SK-N-SH (cell line): ENCODE results near the gene SPOP. TPM values are rescaled to one million over a fixed set of nuclear protein-coding genes. Genes with fewer than 3 reads are reported as not detected.

Source experiments
- CTCF ChIA-PET: fragments of 300-600, 350-600 bp; formaldehyde crosslinking; extraction: SDS; loops from one replicate; lab custom pipeline; 2021; lab: Yijun Ruan, JAX
- POLR2A ChIA-PET: fragments of 350-600 bp; sonication (Branson Sonifier 250); formaldehyde crosslinking; extraction: SDS; loops from one replicate; lab custom pipeline; 2020; ENCODE audit warnings: antibody characterized with exemption, inconsistent platforms; lab: Yijun Ruan, JAX
- DNase-seq: peaks from one replicate; pipeline ENCODE4 v3.0.0; 2012
- H2AFZ ChIP-seq: fragments of 200-600 bp; sonication (generic); 2 replicates; pipeline ENCODE4 v1.8.1; 2016; ENCODE audit warnings: antibody characterized with exemption, mild to moderate bottlenecking, low read depth
- H3F3A ChIP-seq: fragments of 200-600 bp; sonication (generic); replicated peaks from 2 replicates; pipeline ENCODE3; 2016; ENCODE audit warnings: antibody characterized with exemption, mild to moderate bottlenecking; ENCODE audit not compliant: insufficient read depth
- H3K27ac ChIP-seq, 2 experiments: fragments of 200-500 bp in 1 of 2; fragments of 200-600 bp in 1 of 2; sonication (Bioruptor generic) in 1 of 2; sonication (generic), shearing (Covaris generic) in 1 of 2; 2 replicates each; pipeline versions ENCODE4 v1.5.1 to v1.6.1; 2014 to 2016; ENCODE audit warnings: low read depth in 2 of 2, inconsistent platforms in 1 of 2, low read length in 1 of 2, mild to moderate bottlenecking in 1 of 2, mixed read lengths in 1 of 2
- H3K27me3 ChIP-seq: fragments of 200-600 bp; sonication (generic), shearing (Covaris generic); 2 replicates; pipeline ENCODE4 v1.6.1; 2016; ENCODE audit warnings: mixed run types; ENCODE audit not compliant: insufficient read depth
- H3K36me3 ChIP-seq, 2 experiments: fragments of 200-500 bp in 1 of 2; fragments of 200-600 bp in 1 of 2; sonication (Bioruptor generic) in 1 of 2; sonication (generic) in 1 of 2; replicated peaks in 1 of 2; 2 replicates each; pipeline versions ENCODE3 to v1.5.1; 2014 to 2016; ENCODE audit warnings: low read length in 1 of 2, mild to moderate bottlenecking in 1 of 2; ENCODE audit not compliant: insufficient read depth in 2 of 2, control insufficient read depth in 1 of 2
- H3K4me1 ChIP-seq, 2 experiments: fragments of 200-500 bp in 1 of 2; fragments of 200-600 bp in 1 of 2; sonication (Bioruptor generic) in 1 of 2; sonication (generic), shearing (Covaris generic) in 1 of 2; 2 replicates each; pipeline versions ENCODE4 v1.5.1 to v1.6.1; 2014 to 2016; ENCODE audit warnings: low read depth in 1 of 2, low read length in 1 of 2, mixed run types in 1 of 2; ENCODE audit not compliant: insufficient read depth in 2 of 2, control insufficient read depth in 1 of 2
- H3K4me2 ChIP-seq: fragments of 200-600 bp; sonication (generic), shearing (Covaris generic); 2 replicates; pipeline ENCODE4 v1.6.1; 2017; ENCODE audit warnings: mixed run types
- H3K4me3 ChIP-seq, 2 experiments: fragments of 200-500 bp in 1 of 2; fragments of 200-600 bp in 1 of 2; sonication (Bioruptor generic) in 1 of 2; sonication (generic), shearing (Covaris generic) in 1 of 2; 2 replicates each; pipeline versions ENCODE4 v1.5.1 to v1.8.1; 2014 to 2016; ENCODE audit warnings: low read depth in 2 of 2, inconsistent platforms in 1 of 2, low read length in 1 of 2, mild to moderate bottlenecking in 1 of 2, mixed read lengths in 1 of 2, moderate library complexity in 1 of 2
- H3K79me2 ChIP-seq: fragments of 200-600 bp; sonication (generic); 2 replicates; pipeline ENCODE4 v1.8.1; 2017; ENCODE audit warnings: mild to moderate bottlenecking; ENCODE audit not compliant: insufficient read depth
- H3K9ac ChIP-seq: fragments of 200-600 bp; sonication (generic); 2 replicates; pipeline ENCODE4 v1.6.1; 2017; ENCODE audit warnings: mixed run types
- H3K9me2 ChIP-seq: fragments of 200-600 bp; sonication (generic); 2 replicates; pipeline ENCODE4 v1.6.1; 2017; ENCODE audit warnings: mixed run types
- H3K9me3 ChIP-seq: fragments of 200-600 bp; sonication (generic); 2 replicates; pipeline ENCODE4 v1.6.1; 2017; ENCODE audit warnings: mixed run types, mild to moderate bottlenecking, moderate library complexity
- H4K20me1 ChIP-seq: fragments of 200-600 bp; sonication (generic); 2 replicates; pipeline ENCODE4 v1.6.1; 2017; ENCODE audit warnings: mild to moderate bottlenecking, mixed run types; ENCODE audit not compliant: insufficient read depth
- CHD2 ChIP-seq: fragments of 150-350 bp; IDR thresholded peaks from 2 replicates; pipeline ENCODE4 v1.6.1; 2018; ENCODE audit warnings: low read length; ENCODE audit not compliant: partially characterized antibody
- FOXJ3 ChIP-seq: sonication (generic); formaldehyde crosslinking; IDR thresholded peaks from 2 replicates; pipeline ENCODE4 v1.5.1; 2020; ENCODE audit warnings: mild to moderate bottlenecking, missing genetic modification reagents
- FOXM1 ChIP-seq: IDR thresholded peaks from 2 replicates; pipeline ENCODE4 v1.4.0; 2012; ENCODE audit warnings: low read depth, mild to moderate bottlenecking
- JUND ChIP-seq: IDR thresholded peaks from 2 replicates; pipeline ENCODE4 v1.4.0; 2012
- MEF2A ChIP-seq: IDR thresholded peaks from 2 replicates; pipeline ENCODE4 v1.4.0; 2012; ENCODE audit warnings: low read depth, borderline replicate concordance
- NRF1 ChIP-seq: IDR thresholded peaks from 2 replicates; pipeline ENCODE4 v1.6.1; 2012; ENCODE audit warnings: low read depth, mild to moderate bottlenecking, low read length
- SIN3A ChIP-seq: IDR thresholded peaks from 2 replicates; pipeline ENCODE4 v1.6.1; 2012; ENCODE audit warnings: low read depth, mild to moderate bottlenecking, low read length, moderate library complexity, borderline replicate concordance
- TCF12 ChIP-seq: IDR thresholded peaks from 2 replicates; pipeline ENCODE4 v1.4.0; 2012
- TEAD4 ChIP-seq: IDR thresholded peaks from 2 replicates; pipeline ENCODE4 v1.4.0; 2012; ENCODE audit warnings: mild to moderate bottlenecking, borderline replicate concordance; ENCODE audit not compliant: insufficient read depth
- YY1 ChIP-seq: IDR thresholded peaks from 2 replicates; pipeline ENCODE4 v1.4.0; 2012; ENCODE audit warnings: low read depth, mild to moderate bottlenecking
- ZBTB33 ChIP-seq: IDR thresholded peaks from 2 replicates; pipeline ENCODE4 v1.4.0; 2012; ENCODE audit warnings: low read depth, borderline replicate concordance
- WGBS: methylation state at CpG from one replicate; pipeline ENCODE4 v1.1.6; 2017; ENCODE audit warnings: low lambda C conversion rate; 5-methylcytosine and 5-hydroxymethylcytosine counted together
- polyA plus RNA-seq, 3 experiments: library from polyadenylated mRNA; depleted of rRNA; stranded (reverse); fragments of >200 nt; gene quantifications; 2 replicates each; pipeline ENCODE4 v1.2.3, GENCODE V29; 2012
- TF ChIP-seq, protein P1 (sequence below): IDR thresholded peaks from 2 replicates; pipeline ENCODE4; 2012

The SPOP gene
- polyA plus RNA-seq, 1 of the 3 experiments (the other 2 are of a cell fraction): 54.0 TPM

DNA sequence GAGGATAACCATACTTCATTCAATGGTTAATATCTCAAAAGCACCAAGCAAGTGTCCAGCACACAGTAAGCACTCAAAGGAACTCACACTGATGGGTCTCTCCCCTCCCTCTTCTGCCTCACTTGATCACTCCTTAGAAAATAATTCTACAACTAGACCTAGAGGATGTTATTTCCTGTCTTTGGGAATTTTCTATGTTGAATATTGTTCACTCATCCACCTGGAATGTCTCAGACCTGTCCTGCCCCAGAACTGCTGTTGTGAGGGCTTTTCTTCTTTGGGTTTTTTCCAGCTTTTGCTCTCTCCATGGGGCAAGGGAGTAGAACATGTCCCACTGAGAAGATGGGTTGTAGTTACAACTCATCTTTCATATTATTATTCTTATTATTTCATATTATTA is 76.9 kb downstream of the SPOP start (continued):
- TF ChIP-seq SIN3A (no peak), YY1 (no peak)
- TF ChIP-seq, protein P1, sequence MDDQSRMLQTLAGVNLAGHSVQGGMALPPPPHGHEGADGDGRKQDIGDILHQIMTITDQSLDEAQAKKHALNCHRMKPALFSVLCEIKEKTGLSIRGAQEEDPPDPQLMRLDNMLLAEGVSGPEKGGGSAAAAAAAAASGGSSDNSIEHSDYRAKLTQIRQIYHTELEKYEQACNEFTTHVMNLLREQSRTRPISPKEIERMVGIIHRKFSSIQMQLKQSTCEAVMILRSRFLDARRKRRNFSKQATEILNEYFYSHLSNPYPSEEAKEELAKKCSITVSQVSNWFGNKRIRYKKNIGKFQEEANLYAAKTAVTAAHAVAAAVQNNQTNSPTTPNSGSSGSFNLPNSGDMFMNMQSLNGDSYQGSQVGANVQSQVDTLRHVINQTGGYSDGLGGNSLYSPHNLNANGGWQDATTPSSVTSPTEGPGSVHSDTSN: no peak

GRCh38 chr17:49598918-49599317 is 79.0 kb downstream of the SPOP start:
- H3K36me3 ChIP-seq: peaks cover 75 to 86% of the 10 kb centered on the region in 2 experiments
- TF ChIP-seq NRF1 (no peak), YY1 (no peak), CHD2 (no peak), MEF2A (no peak), FOXJ3 (CRISPR knock-in tag) (no peak), JUND (no peak), TEAD4 (no peak), FOXM1 (no peak), ZBTB33 (no peak)
- TF ChIP-seq, all 33 proteins: peak for 0
- no peaks in the 10 kb centered on the region for H4K20me1 ChIP-seq
- no peak overlapping the region for H3K9ac ChIP-seq
- no peaks in the 10 kb centered on the region for H3K9me2 ChIP-seq
- ChIA-PET CTCF (interaction anchor here (1.8 to 48.9 kb wide), 5 partner anchors 24 to 398 kb away, joined by 4 to 2107 read pairs (median 22); partner anchors contain the start of genes NXPH3, SLC35B1 and SPOP), POLR2A (no interaction called here)
- no peaks in the 10 kb centered on the region for H3F3A ChIP-seq
- H3K79me2 ChIP-seq: no peaks in the 10 kb centered on the region
- WGBS: 90% methylated on average over 3 of the region's 3 CpGs
- H3K4me1 ChIP-seq: no peaks in the 10 kb centered on the region; a peak in 1 of 4 replicates
- no peak overlapping the region for H3K27ac ChIP-seq
- H3K9me3 ChIP-seq: no peaks in the 10 kb centered on the region
- no peak overlapping the region for H3K4me3 ChIP-seq
- no peak for DNase-seq
- no peak overlapping the region for H2AFZ ChIP-seq
- H3K27me3 ChIP-seq: no peaks in the 10 kb centered on the region
- H3K4me2 ChIP-seq: no peak overlapping the region

GRCh38 chr17:49597928-49598655 is 79.8 kb downstream of the SPOP start:
- H3K4me3 ChIP-seq: no peak overlapping the region
- CTCF ChIA-PET: interaction anchor here (0.7 to 48.9 kb wide), 7 partner anchors 23 to 400 kb away, joined by 3 to 2107 read pairs (median 18); partner anchors contain the start of genes NXPH3, SLC35B1 and SPOP
- H3K9ac ChIP-seq: no peak overlapping the region
- no peaks in the 10 kb centered on the region for H3K9me3 ChIP-seq
- POLR2A ChIA-PET: no interaction called here
- H3K4me1 ChIP-seq: no peaks in the 10 kb centered on the region; a peak in 1 of 4 replicates
- WGBS: 96% methylated on average over 8 of the region's 8 CpGs
- peaks cover 74 to 77% of the 10 kb centered on the region in 2 experiments for H3K36me3 ChIP-seq
- H3K4me2 ChIP-seq: no peak overlapping the region
- no peak overlapping the region for H3K27ac ChIP-seq
- H3K27me3 ChIP-seq: no peaks in the 10 kb centered on the region
- H4K20me1 ChIP-seq: no peaks in the 10 kb centered on the region
- H3K9me2 ChIP-seq: no peaks in the 10 kb centered on the region
- no peak for TF ChIP-seq TCF12
- H2AFZ ChIP-seq: no peak overlapping the region
- H3K79me2 ChIP-seq: no peaks in the 10 kb centered on the region
- H3F3A ChIP-seq: peaks cover 3% of the 10 kb centered on the region
- no peak for DNase-seq
